GM21447 (cell line): ENCODE results near the gene WAC.

ENCODE experiments used
- ATAC-seq: cut with Tn5 transposase; IDR thresholded peaks from one replicate; pipeline ENCODE4 v1.9.1; 2021; ENCODE audit not compliant: unreplicated experiment

The WAC gene

GRCh38 chr10:28523725-28524252 lies 9.1 kb upstream of the WAC start:
- ATAC-seq: no peak

GRCh38 chr10:28530751-28531150 lies 2.2 kb upstream of the WAC start:
- ATAC-seq: no peak

GRCh38 chr10:28533186-28533564 lies 257 bp downstream of the WAC start:
- ATAC-seq: peak; percentile 0

GRCh38 chr10:28533571-28534304 lies 820 bp downstream of the WAC start:
- peak; percentile 17 for ATAC-seq

- ATAC-seq: no peak
Measured at GRCh38 chr10:28535846-28536245, 2.9 kb downstream of the WAC start.

GRCh38 chr10:28538595-28538994 lies 5.7 kb downstream of the WAC start:
- ATAC-seq: no peak

- ATAC-seq: no peak
Measured at GRCh38 chr10:28540145-28540544, 7.2 kb downstream of the WAC start.

- ATAC-seq: no peak
Measured at GRCh38 chr10:28541717-28542365, 8.9 kb downstream of the WAC start.

GRCh38 chr10:28542728-28543127 lies 9.8 kb downstream of the WAC start:
- no peak for ATAC-seq

GRCh38 chr10:28544058-28544457 lies 11.1 kb downstream of the WAC start:
- ATAC-seq: no peak

- ATAC-seq: no peak
Measured at GRCh38 chr10:28545967-28546644, 13.2 kb downstream of the WAC start.

- no peak for ATAC-seq
Measured at GRCh38 chr10:28548781-28549498, 16.0 kb downstream of the WAC start.

- ATAC-seq: no peak
Measured at GRCh38 chr10:28551086-28551485, 18.2 kb downstream of the WAC start.

GRCh38 chr10:28552775-28553174 lies 19.9 kb downstream of the WAC start:
- ATAC-seq: no peak

GRCh38 chr10:28554009-28554408 lies 21.1 kb downstream of the WAC start:
- no peak for ATAC-seq

- no peak for ATAC-seq
Measured at GRCh38 chr10:28554952-28555351, 22.0 kb downstream of the WAC start.

GRCh38 chr10:28555358-28555757 lies 22.4 kb downstream of the WAC start:
- no peak for ATAC-seq

GRCh38 chr10:28556142-28556541 lies 23.2 kb downstream of the WAC start:
- no peak for ATAC-seq

GRCh38 chr10:28558186-28558585 lies 25.3 kb downstream of the WAC start:
- no peak for ATAC-seq

GRCh38 chr10:28558923-28559508 lies 26.1 kb downstream of the WAC start:
- no peak for ATAC-seq

GRCh38 chr10:28559618-28560017 lies 26.7 kb downstream of the WAC start:
- no peak for ATAC-seq
